Inferior parietal cortex (tissue), 1 donor: ENCODE results near the gene ANP32E.

ENCODE experiments used
- DNase-seq: peaks from one replicate; pipeline ENCODE4 v3.0.0-alpha.2; 2016; ENCODE audit errors: extremely low spot score

Gene ANP32E

GRCh38 chr1:150235852-150236613 lies at the start of gene ANP32E:
Gene ANP32E, minus strand, starts transcription at chr1:150236112. Its CDS starts 326 bp downstream, at chr1:150235786.
- DNase-seq, result peak; percentile 98

GRCh38 chr1:150283260-150283659 lies 47.3 kb upstream of the ANP32E start:
- no peak for DNase-seq

GRCh38 chr1:150282558-150282958 lies 46.6 kb upstream of the ANP32E start:
- DNase-seq, result no peak

GRCh38 chr1:150281758-150282557 lies 46.0 kb upstream of the ANP32E start, which contains the start of gene CIART:
Gene CIART, plus strand, starts transcription at chr1:150282554. Its CDS starts 714 bp downstream, at chr1:150283268.
- DNase-seq, result peak; percentile 96

GRCh38 chr1:150281221-150281757 lies 45.4 kb upstream of the ANP32E start:
- DNase-seq, result peak; percentile 85

- DNase-seq, result no peak
Observed at GRCh38 chr1:150280138-150280707, 44.3 kb upstream of the ANP32E start.

- DNase-seq, result no peak
Observed at GRCh38 chr1:150273311-150273710, 37.4 kb upstream of the ANP32E start.

GRCh38 chr1:150271291-150271959 lies 35.5 kb upstream of the ANP32E start:
- DNase-seq, result no peak

GRCh38 chr1:150269451-150269850 lies 33.5 kb upstream of the ANP32E start:
- no peak for DNase-seq

- DNase-seq, result peak; percentile 95
Observed at GRCh38 chr1:150268705-150269403, 32.9 kb upstream of the ANP32E start, which contains the start of gene APH1A. Gene APH1A, minus strand, starts transcription at chr1:150269016. Its CDS starts 206 bp downstream, at chr1:150268810.

- no peak for DNase-seq
Observed at GRCh38 chr1:150268340-150268704, 32.4 kb upstream of the ANP32E start.

- no peak for DNase-seq
Observed at GRCh38 chr1:150267896-150268295, 32.0 kb upstream of the ANP32E start.

GRCh38 chr1:150263549-150263948 lies 27.6 kb upstream of the ANP32E start:
- no peak for DNase-seq

GRCh38 chr1:150262388-150263320 lies 26.7 kb upstream of the ANP32E start:
- DNase-seq, result no peak

- DNase-seq, result no peak
Observed at GRCh38 chr1:150261367-150261766, 25.5 kb upstream of the ANP32E start.

GRCh38 chr1:150259758-150260669 lies 24.1 kb upstream of the ANP32E start:
- DNase-seq, result no peak

GRCh38 chr1:150259217-150259616 lies 23.3 kb upstream of the ANP32E start:
- DNase-seq, result no peak
